Activated CD8-positive, alpha-beta memory T cell treated with anti-CD3 and anti-CD28 coated beads, Interleukin-2, amount 50 U/mL, for 1 hour (primary cell): ENCODE data around the gene TMEM114.

Source experiments
- DNase-seq: peaks from one replicate; pipeline ENCODE4 v3.0.0-alpha.2; 2020; ENCODE audit errors: extremely low read depth

Gene TMEM114

GRCh38 chr16:8589900-8590688 lies at the start of gene TMEM114:
TMEM114 (minus strand) TSS chr16:8590511; CDS start chr16:8589838, 673 bp downstream.
- no peak for DNase-seq

- DNase-seq: no peak
Measured at GRCh38 chr16:8639694-8640093, 49.4 kb upstream of the TMEM114 start.

GRCh38 chr16:8634991-8635736 lies 44.9 kb upstream of the TMEM114 start:
- DNase-seq: no peak

DNA sequence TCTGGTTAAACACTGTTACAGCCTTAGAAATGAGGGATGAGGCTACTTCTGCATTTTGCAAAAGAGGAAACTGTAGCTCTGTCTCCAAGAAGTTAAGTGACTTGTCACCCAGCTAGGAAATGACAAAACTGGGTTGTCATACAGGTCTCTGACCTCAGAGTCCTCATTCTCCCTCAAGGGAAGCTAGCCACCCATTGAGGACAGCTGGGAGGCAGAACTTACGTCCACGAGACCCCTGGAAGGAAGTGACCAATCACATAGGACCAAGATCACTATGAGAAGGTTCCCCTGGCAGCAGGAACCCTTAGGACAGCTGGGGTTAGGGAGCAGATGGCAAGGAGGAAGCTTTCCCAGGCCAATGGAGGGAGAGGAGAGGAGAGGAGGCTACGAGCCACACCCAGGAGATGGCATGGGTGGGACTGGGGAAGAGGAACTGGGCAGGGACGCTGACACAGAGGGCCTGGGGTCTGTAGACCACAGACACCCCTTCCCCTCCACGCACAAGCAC lies 42.4 kb upstream of the TMEM114 start:
- DNase-seq: no peak

- no peak for DNase-seq
Measured at GRCh38 chr16:8631818-8632465, 41.6 kb upstream of the TMEM114 start.

- DNase-seq: no peak
Measured at GRCh38 chr16:8631373-8631772, 41.1 kb upstream of the TMEM114 start.

- DNase-seq: no peak
Measured at GRCh38 chr16:8630255-8630953, 40.1 kb upstream of the TMEM114 start.

DNA sequence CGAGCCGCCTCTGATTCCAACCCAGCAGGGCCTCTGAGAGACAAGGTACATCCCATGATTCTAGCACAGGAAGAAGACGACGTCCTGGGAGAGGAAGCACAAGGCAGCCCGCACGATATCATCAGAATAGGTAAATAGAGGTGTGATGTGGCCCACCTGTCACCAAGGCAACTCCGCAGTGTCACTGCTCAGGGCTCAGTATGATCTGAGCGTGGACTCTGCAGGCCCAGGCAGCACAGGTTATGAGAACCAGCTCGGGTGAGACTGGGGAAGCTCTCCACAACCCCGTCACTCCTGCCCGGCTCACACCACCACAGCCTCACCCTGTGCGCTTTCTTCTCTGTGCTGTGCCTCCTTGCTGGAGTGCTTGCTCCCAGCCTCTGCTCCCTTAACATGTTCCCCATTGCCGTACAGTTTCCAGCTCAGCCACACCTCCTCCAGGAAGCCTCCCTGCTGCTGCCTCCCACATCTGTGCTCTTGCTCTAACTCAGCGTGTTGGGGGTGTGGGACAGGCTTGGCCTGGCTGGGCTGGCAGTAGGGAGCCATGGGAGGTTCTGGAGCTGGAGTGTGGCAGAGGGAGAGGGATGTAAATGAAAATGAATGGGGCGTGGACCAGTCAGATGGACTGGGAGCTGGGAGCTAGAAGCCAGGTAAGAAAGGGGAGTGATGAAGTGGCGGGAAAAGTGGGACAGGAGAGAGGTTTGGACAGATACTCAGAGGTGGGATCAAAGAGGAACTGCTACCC lies 38.8 kb upstream of the TMEM114 start:
- DNase-seq: no peak

DNA sequence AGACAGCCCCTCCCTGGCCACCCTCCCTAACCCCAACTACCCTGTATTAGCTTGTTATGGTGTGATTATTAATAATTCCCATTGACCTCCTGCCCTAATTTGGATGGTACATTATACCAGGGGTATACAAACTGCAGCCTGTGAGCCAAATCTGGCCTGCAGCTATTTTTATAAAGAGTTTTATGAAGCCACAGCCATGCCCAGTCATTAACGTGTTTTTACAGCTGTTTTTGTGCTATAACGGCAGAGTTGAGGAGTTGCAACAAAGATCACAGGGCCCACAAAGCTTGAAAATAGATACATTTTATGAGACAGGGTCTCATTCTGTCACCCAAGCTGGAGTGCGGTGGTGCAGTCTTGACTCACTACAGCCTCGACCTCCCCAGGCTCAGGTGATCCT lies 37.1 kb upstream of the TMEM114 start:
- DNase-seq: no peak

DNA sequence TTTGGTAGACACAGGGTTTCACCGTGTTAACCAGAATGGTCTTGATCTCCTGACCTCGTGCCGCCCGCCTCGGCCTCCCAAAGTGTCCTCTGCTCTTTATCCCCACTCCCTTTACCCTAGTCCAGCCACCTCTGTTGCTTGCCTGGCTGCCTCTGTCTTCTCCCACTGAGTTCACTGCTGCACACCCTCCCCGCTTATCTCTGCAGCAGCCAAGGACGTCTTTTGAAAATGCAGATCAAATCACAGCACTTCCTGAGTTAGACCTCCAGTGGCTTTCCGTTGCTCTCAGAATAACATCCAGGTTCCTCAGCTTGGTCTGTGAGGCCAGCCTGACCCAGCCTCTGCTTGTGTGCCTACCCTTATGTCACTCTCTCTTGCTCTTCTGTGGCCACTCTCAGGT lies 36.6 kb upstream of the TMEM114 start:
- DNase-seq: no peak

DNA sequence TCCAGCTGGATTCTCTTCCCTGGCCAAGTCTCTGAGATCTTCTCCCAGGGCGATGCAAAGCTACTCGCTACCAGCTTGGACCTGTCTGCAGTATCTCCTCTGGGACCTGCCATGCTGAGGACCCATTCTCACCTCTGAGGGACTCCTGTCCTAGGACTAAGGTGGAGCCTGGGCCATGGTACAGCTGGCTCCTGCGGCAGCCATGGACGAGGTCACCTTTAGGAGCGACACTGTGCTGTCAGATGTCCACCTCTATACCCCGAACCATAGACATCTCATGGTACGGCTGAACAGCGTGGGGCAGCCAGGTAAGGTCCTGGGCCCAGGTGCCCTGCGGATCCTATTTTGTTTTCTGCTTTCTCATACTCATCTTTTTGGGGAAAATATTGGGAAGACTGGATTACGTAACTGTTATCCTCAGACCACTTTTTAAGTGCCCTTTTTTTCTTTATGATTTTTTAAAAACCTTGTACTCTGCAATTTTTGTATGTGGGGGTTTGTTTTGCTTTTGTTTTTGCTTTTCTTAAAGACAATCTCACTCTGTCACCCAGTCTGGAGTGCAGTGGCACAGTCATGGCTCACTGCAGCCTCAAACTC lies 35.3 kb upstream of the TMEM114 start:
- no peak for DNase-seq

DNA sequence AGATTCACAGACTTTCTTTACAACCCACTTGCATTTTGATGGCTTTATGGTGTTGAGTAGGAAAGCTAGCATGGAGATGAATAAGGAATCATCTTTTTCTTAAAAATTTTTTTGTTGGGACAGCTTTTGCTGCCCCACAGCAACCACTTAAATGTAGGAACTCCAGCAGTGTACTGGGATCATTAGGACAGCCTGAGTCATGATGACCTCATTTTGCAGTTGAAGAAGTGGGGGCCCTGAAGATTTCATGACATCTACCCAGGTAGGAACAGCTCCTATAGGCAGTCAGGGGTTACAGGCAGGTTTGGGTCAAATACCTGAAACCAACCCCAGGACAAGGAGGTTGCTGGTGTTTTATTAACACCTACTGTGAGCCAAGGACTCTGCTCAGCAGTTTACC lies 33.3 kb upstream of the TMEM114 start:
- no peak for DNase-seq

DNA sequence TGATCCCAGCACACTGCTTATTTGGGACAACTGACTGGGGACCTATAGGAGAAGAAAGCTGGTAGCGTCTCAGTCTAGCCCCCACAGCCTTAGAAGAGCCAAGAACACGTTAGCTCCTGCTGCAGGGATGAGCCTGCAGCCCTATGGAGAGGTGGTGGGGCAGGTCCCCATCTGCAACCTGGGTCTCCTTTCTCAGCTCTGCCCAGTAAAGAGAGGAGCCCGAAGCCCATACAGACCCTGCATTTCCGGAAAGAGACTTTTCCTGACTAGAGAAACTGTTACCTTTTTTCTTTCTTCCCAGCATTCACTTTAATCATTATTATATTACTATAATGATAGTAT lies 32.0 kb upstream of the TMEM114 start:
- no peak for DNase-seq

DNA sequence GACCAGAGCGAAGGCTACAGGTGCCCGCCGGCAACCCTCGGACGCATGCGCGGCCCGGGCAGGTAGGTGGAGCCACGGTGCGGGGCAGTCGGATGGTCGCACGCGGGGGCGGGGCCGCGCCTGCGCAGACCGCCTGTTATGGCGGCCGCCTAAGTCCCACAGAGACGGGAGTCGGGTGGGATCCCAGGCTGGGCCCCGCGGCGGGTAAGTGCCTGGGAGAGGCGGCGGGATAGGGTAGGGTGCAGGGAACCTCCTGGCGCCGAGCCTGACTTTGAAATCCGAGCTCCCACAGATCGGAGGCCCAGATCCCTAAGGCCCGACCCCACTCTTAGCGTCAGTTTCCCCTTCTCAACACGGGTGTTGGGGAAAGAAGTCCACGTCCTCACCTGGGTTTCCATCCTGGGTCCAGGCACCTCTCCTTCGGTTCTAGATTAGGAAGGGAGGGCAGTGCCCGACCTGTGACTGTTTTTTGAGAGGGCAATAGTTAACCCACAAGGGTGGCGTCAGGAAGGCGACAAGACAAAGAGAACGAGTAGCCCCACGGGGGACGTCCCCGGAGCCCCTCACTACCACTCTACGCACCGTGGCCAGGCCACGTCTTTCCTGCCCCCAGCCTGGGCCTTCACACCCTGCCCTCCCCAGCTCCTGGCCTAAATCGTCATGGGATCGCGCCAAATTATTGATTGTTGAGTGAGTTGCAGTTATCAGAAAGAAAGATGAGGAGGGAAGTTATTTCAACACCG lies 31.4 kb upstream of the TMEM114 start, which contains the start of gene METTL22:
TSS of gene METTL22 (plus strand) at position 127 of the 743 bp plus-strand sequence. CDS start 3,968 bp downstream, outside the sequence.
- DNase-seq: peak; percentile 59

- no peak for DNase-seq
Measured at GRCh38 chr16:8621222-8621571, 30.9 kb upstream of the TMEM114 start.

- no peak for DNase-seq
Measured at GRCh38 chr16:8620535-8620934, 30.2 kb upstream of the TMEM114 start.

DNA sequence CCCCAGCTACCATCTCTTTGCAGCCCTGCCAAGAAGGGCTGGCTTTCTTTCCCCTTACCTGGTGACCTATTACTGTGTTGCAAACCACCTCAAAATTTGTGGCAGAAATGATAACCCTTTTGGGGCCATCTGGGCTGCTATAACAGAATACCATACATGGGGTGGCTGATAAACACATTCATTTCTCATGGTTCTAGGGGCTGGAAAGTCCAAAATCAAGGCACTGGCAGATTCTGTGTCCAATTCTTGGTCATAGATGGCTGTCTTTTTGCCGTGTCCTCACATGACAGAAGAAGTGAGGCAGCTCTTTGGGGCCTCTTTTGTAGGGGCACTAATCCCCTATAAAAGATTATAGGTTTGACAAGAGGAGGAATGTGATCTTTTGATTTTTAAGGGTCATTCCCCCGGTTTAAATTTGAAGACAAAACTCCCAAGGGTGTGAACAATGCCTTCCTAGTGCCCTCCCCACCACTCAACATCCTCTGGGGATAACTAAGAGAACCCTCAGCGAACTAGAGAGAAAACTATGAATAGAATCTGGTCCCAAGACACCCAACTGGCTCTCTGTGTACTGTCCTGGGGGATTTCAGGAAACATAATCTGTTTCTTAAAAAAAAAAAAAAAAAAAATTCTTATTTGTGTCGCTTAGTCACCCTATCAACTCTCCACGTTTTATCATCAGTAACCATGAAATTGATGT lies 29.5 kb upstream of the TMEM114 start:
- DNase-seq: no peak

- DNase-seq: no peak
Measured at GRCh38 chr16:8614435-8615029, 24.2 kb upstream of the TMEM114 start.
